Breast epithelium (tissue), 4 donors: ENCODE measurements around the gene PPM1H. TPM values are rescaled to one million over a fixed set of nuclear protein-coding genes. Genes with fewer than 3 reads are reported as not detected.

Experiments used
- DNase-seq, 2 donors: peaks; one replicate each; pipeline ENCODE4 v3.0.0-alpha.2; 2019; ENCODE audit warnings: low spot score in 2 of 2
- H3K27ac ChIP-seq, 2 donors: fragments of 200-600 bp; sonication (generic) in 1 of 2; one replicate each; pipeline ENCODE4 v1.5.1; 2016 to 2019; ENCODE audit warnings: mild to moderate bottlenecking in 1 of 2
- H3K27me3 ChIP-seq, 2 donors: fragments of 200-600 bp; sonication (generic) in 1 of 2; one replicate each; pipeline versions ENCODE4 v1.5.1 to v1.6.0; 2017 to 2019; ENCODE audit warnings: control low read depth in 1 of 2, mild to moderate bottlenecking in 1 of 2
- H3K36me3 ChIP-seq: fragments of 200-600 bp; one replicate; pipeline ENCODE4 v1.5.1; 2019
- H3K4me1 ChIP-seq, 2 donors: fragments of 200-600 bp; sonication (generic); one replicate each; pipeline ENCODE4 v1.5.1; 2016 to 2019; ENCODE audit warnings: control low read depth in 1 of 2
- H3K4me3 ChIP-seq, 3 donors: fragments of 200-600 bp; sonication (generic); 1 replicate in 2 of 3; 2 replicates in 1 of 3; pipeline ENCODE4 v1.5.1; 2016 to 2019; ENCODE audit warnings: mild to moderate bottlenecking in 3 of 3, moderate library complexity in 2 of 3
- H3K9me3 ChIP-seq, 2 donors: fragments of 200-600 bp; sonication (generic) in 1 of 2; one replicate each; pipeline ENCODE4 v1.5.1; 2016 to 2019; ENCODE audit warnings: control low read depth in 1 of 2
- POLR2A ChIP-seq: fragments of 450-650 bp; IDR thresholded peaks from one replicate; pipeline ENCODE4 v1.6.1; 2016; ENCODE audit warnings: antibody characterized with exemption, mild to moderate bottlenecking, moderate library complexity
- POLR2AphosphoS5 ChIP-seq, 3 donors: sonication (generic); formaldehyde crosslinking; IDR thresholded peaks; one replicate each; pipeline ENCODE4 v1.6.1; 2017; ENCODE audit warnings: antibody characterized with exemption in 3 of 3
- intact Hi-C: fragments of 100-400 bp; cut with DNase I; formaldehyde crosslinking; loops from one replicate; pipeline ENCODE4 v1.15.1; 2023; ENCODE audit warnings: low total_unique reads
- total RNA-seq, 3 donors: library from RNA; depleted of rRNA; stranded (reverse); fragments of >200 nt; gene quantifications; one replicate each; pipeline ENCODE4 v1.1.0, GENCODE V29; 2016
- TF ChIP-seq, protein P1 (sequence below), 3 donors: fragments of 450-650 bp; IDR thresholded peaks; one replicate each; pipeline ENCODE4 v1.5.1; 2016 to 2017; ENCODE audit warnings: antibody characterized with exemption in 3 of 3, mild to moderate bottlenecking in 3 of 3, moderate library complexity in 3 of 3

The PPM1H gene
- total RNA-seq, 3 donors from 2014 or later = 2.2 to 15.4 (median 13.5) TPM

DNA sequence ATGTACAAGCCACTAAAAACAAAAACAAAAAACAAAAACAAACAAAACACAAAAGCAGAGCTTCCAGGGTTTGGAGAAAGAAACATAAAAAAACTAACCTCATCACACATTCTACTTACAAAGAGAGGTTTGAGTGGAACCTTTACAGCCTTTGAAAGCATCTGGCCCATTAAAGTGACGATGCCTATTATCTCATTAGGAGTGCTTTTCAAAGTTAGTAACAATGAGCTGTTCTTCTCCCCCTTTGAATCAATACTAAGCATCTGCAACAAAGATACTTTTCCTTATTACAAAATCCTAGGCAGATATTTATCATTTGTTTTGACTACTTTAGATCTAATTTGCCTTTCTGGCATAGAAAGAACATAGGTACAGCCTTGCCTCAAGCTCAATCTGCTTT lies 217.3 kb downstream of the PPM1H start:
- no peaks in the 10 kb centered on the region for H3K27me3 ChIP-seq
- H3K27ac ChIP-seq = no peak overlapping the region
- peaks cover 6 to 14% of the 10 kb centered on the region in 2 donors for H3K4me1 ChIP-seq
- TF ChIP-seq, protein P1, sequence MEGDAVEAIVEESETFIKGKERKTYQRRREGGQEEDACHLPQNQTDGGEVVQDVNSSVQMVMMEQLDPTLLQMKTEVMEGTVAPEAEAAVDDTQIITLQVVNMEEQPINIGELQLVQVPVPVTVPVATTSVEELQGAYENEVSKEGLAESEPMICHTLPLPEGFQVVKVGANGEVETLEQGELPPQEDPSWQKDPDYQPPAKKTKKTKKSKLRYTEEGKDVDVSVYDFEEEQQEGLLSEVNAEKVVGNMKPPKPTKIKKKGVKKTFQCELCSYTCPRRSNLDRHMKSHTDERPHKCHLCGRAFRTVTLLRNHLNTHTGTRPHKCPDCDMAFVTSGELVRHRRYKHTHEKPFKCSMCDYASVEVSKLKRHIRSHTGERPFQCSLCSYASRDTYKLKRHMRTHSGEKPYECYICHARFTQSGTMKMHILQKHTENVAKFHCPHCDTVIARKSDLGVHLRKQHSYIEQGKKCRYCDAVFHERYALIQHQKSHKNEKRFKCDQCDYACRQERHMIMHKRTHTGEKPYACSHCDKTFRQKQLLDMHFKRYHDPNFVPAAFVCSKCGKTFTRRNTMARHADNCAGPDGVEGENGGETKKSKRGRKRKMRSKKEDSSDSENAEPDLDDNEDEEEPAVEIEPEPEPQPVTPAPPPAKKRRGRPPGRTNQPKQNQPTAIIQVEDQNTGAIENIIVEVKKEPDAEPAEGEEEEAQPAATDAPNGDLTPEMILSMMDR (IDR thresholded peaks at IDR 0.05) = no peak
- no peak for TF ChIP-seq POLR2A
- DNase-seq = no peak
- intact Hi-C loops = no loop called here
- H3K9me3 ChIP-seq = no peaks in the 10 kb centered on the region
- no peaks in the 10 kb centered on the region for H3K36me3 ChIP-seq
- no peak overlapping the region for H3K4me3 ChIP-seq

GRCh38 chr12:62716866-62717525 lies 218.0 kb downstream of the PPM1H start:
- H3K4me1 ChIP-seq = peaks cover 9 to 14% of the 10 kb centered on the region in 2 donors
- H3K9me3 ChIP-seq = no peaks in the 10 kb centered on the region
- peak overlapping the region in 1 of 2 donors; percentile 39 for H3K27ac ChIP-seq
- H3K27me3 ChIP-seq = no peaks in the 10 kb centered on the region
- DNase-seq = no peak
- TF ChIP-seq, protein P1 (IDR thresholded peaks at IDR 0.05) = no peak
- TF ChIP-seq POLR2AphosphoS5 (IDR thresholded peaks at IDR 0.05) = no peak
- H3K4me3 ChIP-seq = no peak overlapping the region
- intact Hi-C loops = no loop called here
- no peaks in the 10 kb centered on the region for H3K36me3 ChIP-seq

GRCh38 chr12:62716037-62716436 lies 218.9 kb downstream of the PPM1H start:
- H3K27ac ChIP-seq = peak overlapping the region; percentile 41 to 92

DNA sequence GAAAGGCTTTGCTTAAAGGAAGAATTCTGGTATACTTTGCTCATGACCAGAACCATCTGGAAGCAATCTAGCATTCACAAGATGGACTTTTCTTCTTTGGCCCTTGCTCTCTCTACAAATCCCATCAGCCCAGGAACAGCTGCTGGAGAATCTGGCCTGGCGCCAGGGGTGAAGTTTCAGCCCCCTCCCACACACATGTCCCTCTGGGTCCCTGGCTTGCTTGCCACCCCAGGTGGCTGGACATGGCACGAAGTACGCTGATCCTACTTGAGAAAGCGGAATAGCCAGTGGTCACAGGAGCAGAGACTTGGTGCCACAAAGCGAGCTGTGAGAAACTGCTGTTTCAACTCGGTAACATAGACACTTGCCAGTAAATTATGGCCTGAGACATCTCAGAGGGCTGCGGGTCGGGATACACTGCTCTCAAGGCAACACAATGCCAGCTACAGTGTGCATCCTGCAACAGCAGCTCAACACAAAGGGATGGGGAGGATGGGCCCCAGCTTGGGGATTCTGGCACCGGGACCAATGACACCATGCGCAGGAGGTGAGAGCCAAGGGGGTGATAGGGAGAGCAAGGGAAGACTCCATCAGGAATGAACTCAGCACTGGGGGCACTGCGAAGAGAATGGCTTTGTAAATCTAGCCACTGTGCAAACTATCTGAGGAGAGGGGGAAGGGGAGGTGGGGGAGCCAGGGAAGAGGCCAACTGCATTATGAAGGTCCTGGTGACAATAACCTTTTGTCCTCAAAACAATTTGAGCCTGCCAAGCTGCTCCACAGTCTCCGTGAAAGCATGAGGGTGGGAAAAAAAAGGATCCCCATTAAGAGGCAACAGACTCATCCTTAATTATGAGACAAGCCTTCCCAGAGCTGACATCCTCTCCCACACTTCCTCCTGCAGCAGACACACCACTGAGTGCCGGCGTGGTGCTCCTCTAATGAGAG lies 219.9 kb downstream of the PPM1H start:
- Histone ChIP-seq H3K36me3 (no peaks in the 10 kb centered on the region), H3K9me3 (no peaks in the 10 kb centered on the region), H3K27me3 (no peaks in the 10 kb centered on the region), H3K27ac (peak overlapping the region; percentile 58 to 92), H3K4me3 (no peak overlapping the region), H3K4me1 (peaks cover 12 to 14% of the 10 kb centered on the region in 2 donors)
- TF ChIP-seq, protein P1 (IDR thresholded peaks at IDR 0.05) = no peak
- TF ChIP-seq POLR2AphosphoS5 (IDR thresholded peaks at IDR 0.05) = peak in 1 of 3 donors; percentile 38
- intact Hi-C loops = no loop called here
- no peak for DNase-seq

More at GRCh38 chr12:62716037-62716436, 218.9 kb downstream of the PPM1H start:
- DNase-seq = no peak
- TF ChIP-seq POLR2AphosphoS5 (IDR thresholded peaks at IDR 0.05) (no peak), POLR2A (no peak)
- TF ChIP-seq, protein P1 (IDR thresholded peaks at IDR 0.05) = no peak
- Histone ChIP-seq H3K36me3 (no peaks in the 10 kb centered on the region), H3K4me3 (no peak overlapping the region), H3K27me3 (no peaks in the 10 kb centered on the region), H3K9me3 (no peaks in the 10 kb centered on the region), H3K4me1 (peaks cover 12 to 14% of the 10 kb centered on the region in 2 donors)
- intact Hi-C loops = no loop called here
